Measurements from ENCODE around the gene TOR3A. TPM values are rescaled to one million over a fixed set of nuclear protein-coding genes. Genes with fewer than 3 reads are reported as not detected.

The TOR3A gene
- total and polyA plus RNA-seq, 2 donors (not counting 1 experiment from before 2014, with no cell fraction given) = 49.9 to 65.6 TPM

- ATAC-seq (ENCODE audit: low read depth) (no peak), DNase-seq (no peak)
- no peaks in the 10 kb centered on the region for H3K4me1 ChIP-seq (ENCODE audit: control insufficient read depth in 2 of 2, insufficient read depth in 2 of 2, low read length in 2 of 2)
- H3K27me3 ChIP-seq (replicated peaks in 1 of 4; ENCODE audit: control extremely low read depth in 1 of 4, control insufficient read depth in 3 of 4, insufficient read depth in 4 of 4, low read length in 3 of 4) = no peaks in the 10 kb centered on the region
- Mint-ChIP-seq H3K4me3 (no peak overlapping the region), H3K9me3 (ENCODE audit: insufficient read depth) (no peaks in the 10 kb centered on the region), H3K4me1 (no peaks in the 10 kb centered on the region), H3K27me3 (no peaks in the 10 kb centered on the region), H3K27ac (no peak overlapping the region)
- no peaks in the 10 kb centered on the region for H3K9me3 ChIP-seq (ENCODE audit: control extremely low read depth in 1 of 3, control insufficient read depth in 2 of 3, insufficient read depth in 1 of 3, low read length in 2 of 3)
- H4K20me1 ChIP-seq (ENCODE audit: control insufficient read depth, insufficient read depth, low read length, poor library complexity, severe bottlenecking) = no peaks in the 10 kb centered on the region
- no peak overlapping the region for H3K4me3 ChIP-seq (ENCODE audit: control extremely low read depth in 1 of 5, extremely low read depth in 1 of 5, insufficient read depth in 1 of 5, low read depth in 2 of 5, low read length in 4 of 5)
- H2AFZ ChIP-seq (ENCODE audit: insufficient read depth, low read depth, low read length, poor library complexity, severe bottlenecking) = no peak overlapping the region
- ChIA-PET POLR2A (no interaction called here), CTCF (no interaction called here)
- no CpG with 5 or more reads among the region's 1 CpG for WGBS (ENCODE audit: insufficient coverage)
- peaks cover 0 to 22% of the 10 kb centered on the region in 2 experiments for H3K36me3 ChIP-seq (replicated peaks in 1 of 2; ENCODE audit: control extremely low read depth in 1 of 2, control insufficient read depth in 1 of 2, extremely low read depth in 1 of 2, insufficient read depth in 2 of 2, low read length in 1 of 2)
- no peaks in the 10 kb centered on the region for H3K79me2 ChIP-seq (ENCODE audit: control insufficient read depth, insufficient read depth, low read length)
- TF ChIP-seq, protein P1, sequence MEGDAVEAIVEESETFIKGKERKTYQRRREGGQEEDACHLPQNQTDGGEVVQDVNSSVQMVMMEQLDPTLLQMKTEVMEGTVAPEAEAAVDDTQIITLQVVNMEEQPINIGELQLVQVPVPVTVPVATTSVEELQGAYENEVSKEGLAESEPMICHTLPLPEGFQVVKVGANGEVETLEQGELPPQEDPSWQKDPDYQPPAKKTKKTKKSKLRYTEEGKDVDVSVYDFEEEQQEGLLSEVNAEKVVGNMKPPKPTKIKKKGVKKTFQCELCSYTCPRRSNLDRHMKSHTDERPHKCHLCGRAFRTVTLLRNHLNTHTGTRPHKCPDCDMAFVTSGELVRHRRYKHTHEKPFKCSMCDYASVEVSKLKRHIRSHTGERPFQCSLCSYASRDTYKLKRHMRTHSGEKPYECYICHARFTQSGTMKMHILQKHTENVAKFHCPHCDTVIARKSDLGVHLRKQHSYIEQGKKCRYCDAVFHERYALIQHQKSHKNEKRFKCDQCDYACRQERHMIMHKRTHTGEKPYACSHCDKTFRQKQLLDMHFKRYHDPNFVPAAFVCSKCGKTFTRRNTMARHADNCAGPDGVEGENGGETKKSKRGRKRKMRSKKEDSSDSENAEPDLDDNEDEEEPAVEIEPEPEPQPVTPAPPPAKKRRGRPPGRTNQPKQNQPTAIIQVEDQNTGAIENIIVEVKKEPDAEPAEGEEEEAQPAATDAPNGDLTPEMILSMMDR (IDR thresholded peaks at IDR 0.05) = no peak
- TF ChIP-seq EZH2 (IDR thresholded peaks at IDR 0.05; ENCODE audit: borderline replicate concordance, insufficient read depth, low read depth, low read length, poor library complexity, severe bottlenecking) = no peak
- H3K9ac ChIP-seq (ENCODE audit: low read length) = no peak overlapping the region
- intact Hi-C loops (cut with micrococcal nuclease) = no loop called here
- no peak overlapping the region for H3K4me2 ChIP-seq (replicated peaks; ENCODE audit: low read depth, low read length, poor library complexity, severe bottlenecking)
- no peak overlapping the region for H3K27ac ChIP-seq (ENCODE audit: low read length in 2 of 2)
Observed at GRCh38 chr1:179103999-179104398, 22.1 kb downstream of the TOR3A start.

- no peak overlapping the region for H3K4me3 ChIP-seq (ENCODE audit: control extremely low read depth in 1 of 5, extremely low read depth in 1 of 5, insufficient read depth in 1 of 5, low read depth in 2 of 5, low read length in 4 of 5)
- no peak overlapping the region for H3K4me3 Mint-ChIP-seq
- POLR2A ChIA-PET = no interaction called here
- H3K79me2 ChIP-seq (ENCODE audit: control insufficient read depth, insufficient read depth, low read length) = no peaks in the 10 kb centered on the region
- DNase-seq (no peak), ATAC-seq (ENCODE audit: low read depth) (no peak)
- no peak overlapping the region for H3K9ac ChIP-seq (ENCODE audit: low read length)
- no peaks in the 10 kb centered on the region for H3K4me1 ChIP-seq (ENCODE audit: control insufficient read depth in 2 of 2, insufficient read depth in 2 of 2, low read length in 2 of 2)
- intact Hi-C loops (cut with micrococcal nuclease) = no loop called here
- H3K4me1 Mint-ChIP-seq = no peaks in the 10 kb centered on the region
- H3K27ac Mint-ChIP-seq = no peak overlapping the region
- no peaks in the 10 kb centered on the region for H3K9me3 ChIP-seq (ENCODE audit: control extremely low read depth in 1 of 3, control insufficient read depth in 2 of 3, insufficient read depth in 1 of 3, low read length in 2 of 3)
- peaks cover 0 to 27% of the 10 kb centered on the region in 2 experiments for H3K36me3 ChIP-seq (replicated peaks in 1 of 2; ENCODE audit: control extremely low read depth in 1 of 2, control insufficient read depth in 1 of 2, extremely low read depth in 1 of 2, insufficient read depth in 2 of 2, low read length in 1 of 2)
- H3K27me3 ChIP-seq (replicated peaks in 1 of 4; ENCODE audit: control extremely low read depth in 1 of 4, control insufficient read depth in 3 of 4, insufficient read depth in 4 of 4, low read length in 3 of 4) = no peaks in the 10 kb centered on the region
- TF ChIP-seq EZH2 (IDR thresholded peaks at IDR 0.05; ENCODE audit: borderline replicate concordance, insufficient read depth, low read depth, low read length, poor library complexity, severe bottlenecking) = no peak
- TF ChIP-seq, protein P1 (IDR thresholded peaks at IDR 0.05) = no peak
- WGBS (ENCODE audit: insufficient coverage) = 100% methylated on average over 2 of the region's 3 CpGs
- no peaks in the 10 kb centered on the region for H4K20me1 ChIP-seq (ENCODE audit: control insufficient read depth, insufficient read depth, low read length, poor library complexity, severe bottlenecking)
- H3K27ac ChIP-seq (ENCODE audit: low read length in 2 of 2) = no peak overlapping the region
- H3K4me2 ChIP-seq (replicated peaks; ENCODE audit: low read depth, low read length, poor library complexity, severe bottlenecking) = no peak overlapping the region
- H3K9me3 Mint-ChIP-seq (ENCODE audit: insufficient read depth) = no peaks in the 10 kb centered on the region
- H2AFZ ChIP-seq (ENCODE audit: insufficient read depth, low read depth, low read length, poor library complexity, severe bottlenecking) = no peak overlapping the region
- CTCF ChIA-PET = interaction anchor here (1.5 to 1.6 kb wide), 2 partner anchors 16 to 24 kb away, joined by 6 read pairs; no protein-coding TSS in a partner anchor
- H3K27me3 Mint-ChIP-seq = no peaks in the 10 kb centered on the region
Observed at GRCh38 chr1:179104611-179105250, 22.9 kb downstream of the TOR3A start.

All from B cell (primary cell).